ENCODE data around the gene ARHGDIG. TPM values are rescaled to one million over a fixed set of nuclear protein-coding genes. Genes with fewer than 3 reads are reported as not detected.

Gene ARHGDIG
- total and polyA plus RNA-seq, 8 donors = 3.1 to 50.4 (median 9.6) TPM; not detected in 1

- H3K4me3 ChIP-seq = peak overlapping the region in 1 of 4 donors; percentile 36
- TF ChIP-seq CTCF (IDR thresholded peaks at IDR 0.05) = no peak
- no peak for TF ChIP-seq POLR2A (IDR thresholded peaks at IDR 0.05)
- TF ChIP-seq EP300 (IDR thresholded peaks at IDR 0.05) = no peak
- no peak for TF ChIP-seq POLR2AphosphoS5 (IDR thresholded peaks at IDR 0.05)
- peaks cover 0 to 40% (median 26%) of the 10 kb centered on the region in 3 donors for H3K27me3 ChIP-seq
- H3K27ac ChIP-seq = peak overlapping the region; percentile 34 to 68 (median 59)
- no peaks in the 10 kb centered on the region for H3K9me3 ChIP-seq
- WGBS, 5 donors = 74 to 79% (median 78%) methylated on average over 7 to 22 of the region's 22 CpGs
- intact Hi-C loops (cut with DNase I; ENCODE audit: low total_unique reads) = no loop called here
- H3K36me3 ChIP-seq = peaks cover 0 to 22% (median 10%) of the 10 kb centered on the region in 4 donors
- no peak for DNase-seq
- peaks cover 8 to 61% (median 36%) of the 10 kb centered on the region in 4 donors for H3K4me1 ChIP-seq
Observed at GRCh38 chr16:282491-282890, 2.1 kb downstream of the ARHGDIG start.

- H3K27me3 ChIP-seq = peaks cover 0 to 40% (median 26%) of the 10 kb centered on the region in 3 donors
- WGBS, 5 donors = 30 to 55% (median 52%) methylated on average over 15 to 25 of the region's 25 CpGs
- H3K36me3 ChIP-seq = peaks cover 2 to 29% (median 18%) of the 10 kb centered on the region in 4 donors
- peak within 1 kb of the TSS; percentile 19 to 36 (median 30) for H3K4me3 ChIP-seq
- intact Hi-C loops (cut with DNase I; ENCODE audit: low total_unique reads) = no loop called here
- H3K9me3 ChIP-seq = no peaks in the 10 kb centered on the region
- peak within 1 kb of the TSS; percentile 34 to 68 (median 59) for H3K27ac ChIP-seq
- TF ChIP-seq EP300 (IDR thresholded peaks at IDR 0.05) = no peak
- TF ChIP-seq POLR2A (IDR thresholded peaks at IDR 0.05) = peak in 1 of 4 donors; percentile 15
- peak in 2 of 3 donors; percentile 49 to 51 for TF ChIP-seq POLR2AphosphoS5 (IDR thresholded peaks at IDR 0.05)
- no peak for TF ChIP-seq CTCF (IDR thresholded peaks at IDR 0.05)
- peaks cover 8 to 64% (median 38%) of the 10 kb centered on the region in 4 donors for H3K4me1 ChIP-seq
- DNase-seq = peak in 1 of 2 donors; percentile 81
Observed at GRCh38 chr16:283033-283805, 2.8 kb downstream of the ARHGDIG start, which contains the start of gene PDIA2. Gene PDIA2 (plus strand): TSS chr16:283164. CDS start chr16:283170, 6 bp downstream.

GRCh38 chr16:284204-285120 is 4.1 kb downstream of the ARHGDIG start:
- peak overlapping the region in 3 of 4 donors; percentile 28 to 36 (median 31) for H3K4me3 ChIP-seq
- H3K9me3 ChIP-seq = no peaks in the 10 kb centered on the region
- peak in 1 of 2 donors; percentile 40 for DNase-seq
- H3K36me3 ChIP-seq = peaks cover 14 to 41% (median 30%) of the 10 kb centered on the region in 4 donors
- H3K27ac ChIP-seq = peak overlapping the region in 1 of 5 donors; percentile 26
- WGBS, 5 donors = 50 to 87% (median 81%) methylated on average over 34 to 52 of the region's 52 CpGs
- TF ChIP-seq EP300 (IDR thresholded peaks at IDR 0.05) (no peak), POLR2AphosphoS5 (IDR thresholded peaks at IDR 0.05) (no peak), CTCF (IDR thresholded peaks at IDR 0.05) (no peak), POLR2A (IDR thresholded peaks at IDR 0.05) (no peak)
- intact Hi-C loops (cut with DNase I; ENCODE audit: low total_unique reads) = no loop called here
- peaks cover 8 to 61% (median 34%) of the 10 kb centered on the region in 4 donors for H3K4me1 ChIP-seq
- H3K27me3 ChIP-seq = peaks cover 0 to 35% (median 26%) of the 10 kb centered on the region in 3 donors
